ENCODE data around the gene SREBF1. TPM values are rescaled to one million over a fixed set of nuclear protein-coding genes. Genes with fewer than 3 reads are reported as not detected.

SREBF1 gene
- total RNA-seq, 1 donor: 59.2 TPM

DNA sequence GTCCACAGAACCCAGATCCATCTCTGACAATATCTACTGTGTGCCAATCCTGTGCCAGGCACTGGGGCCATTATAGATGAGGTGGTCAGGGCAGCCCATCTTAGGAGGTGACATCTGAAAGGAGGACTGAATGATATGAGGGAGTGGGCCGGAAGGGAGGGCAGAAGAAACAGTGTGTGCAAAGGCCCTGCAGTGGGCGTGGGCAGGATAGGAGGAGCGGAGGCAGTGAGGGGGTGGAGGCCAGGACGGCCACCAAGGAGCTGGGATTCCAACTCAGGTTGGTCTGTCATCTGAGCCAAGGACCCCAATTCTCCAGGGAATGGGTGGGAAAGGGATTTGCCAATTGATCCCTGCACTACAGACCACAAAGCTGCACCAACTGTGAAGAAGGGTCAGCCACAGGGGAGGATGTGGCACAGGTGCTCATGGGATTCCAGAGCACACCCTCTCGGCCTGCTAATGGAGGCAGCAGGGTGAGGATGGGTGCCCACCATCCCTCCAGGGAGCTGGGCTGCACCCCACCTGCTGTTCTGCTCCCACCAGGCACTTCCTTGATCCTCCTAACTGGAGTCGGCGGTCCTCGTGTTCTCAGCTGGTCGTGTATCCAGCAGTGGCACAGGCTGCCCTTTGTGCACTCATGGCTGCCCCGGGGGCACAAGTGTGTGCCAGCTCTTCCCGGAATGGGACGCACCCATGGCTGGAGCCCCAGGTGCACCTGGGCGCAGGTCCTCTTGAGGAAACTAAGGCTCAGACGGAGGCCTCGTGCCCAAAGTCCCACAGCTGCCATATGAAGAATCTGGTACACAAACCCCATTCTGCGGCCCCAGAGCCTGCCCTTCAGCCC, 9.6 kb downstream of the SREBF1 start:
- no peak for DNase-seq (ENCODE audit: low read depth in 2 of 3, low spot score in 2 of 3)

- DNase-seq (ENCODE audit: low read depth in 2 of 3, low spot score in 2 of 3): no peak
These were observed 10.5 kb downstream of the SREBF1 start for GRCh38 chr17:17826342-17826713.

DNA sequence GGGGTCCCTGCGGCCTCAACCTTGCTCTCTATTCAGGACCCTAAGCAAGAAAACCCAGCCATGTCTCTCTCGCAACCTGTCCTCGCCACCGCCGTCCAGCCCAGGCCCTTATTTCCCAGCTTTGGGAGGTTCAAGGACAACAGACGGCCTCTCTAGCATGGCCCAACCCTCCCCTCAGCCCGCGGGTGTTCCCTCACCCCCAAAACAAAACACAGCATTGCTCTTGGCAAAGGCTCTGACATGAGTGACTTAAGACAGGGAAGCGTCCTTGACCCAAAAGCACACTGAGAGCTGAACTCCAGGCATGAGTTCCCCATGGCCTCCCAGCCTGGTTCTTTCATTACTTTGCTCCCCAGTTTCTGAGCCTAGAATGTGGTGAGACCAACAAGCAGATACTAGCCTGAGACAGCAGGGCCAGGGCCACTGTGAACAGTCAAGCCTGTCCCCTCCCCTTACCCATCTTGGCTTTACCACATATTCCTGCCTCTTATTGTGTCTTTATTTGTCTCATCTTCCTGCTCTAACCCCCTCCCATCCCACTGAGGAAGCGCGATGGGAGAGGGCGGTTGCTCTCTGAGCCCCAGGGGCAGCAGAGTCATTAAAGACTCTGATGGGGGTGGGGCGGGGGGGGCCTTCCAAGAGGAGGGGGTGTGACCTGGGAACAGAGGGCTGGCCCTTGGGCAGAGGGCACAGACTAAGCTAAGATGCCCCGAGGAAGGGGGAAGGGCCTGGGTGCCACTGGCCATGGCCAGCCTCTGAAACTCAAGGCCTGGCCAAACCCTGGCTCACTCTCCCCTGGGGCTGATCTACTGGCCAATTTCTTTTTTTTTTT, 11.8 kb downstream of the SREBF1 start:
- DNase-seq (ENCODE audit: low read depth in 2 of 3, low spot score in 2 of 3): no peak

DNA sequence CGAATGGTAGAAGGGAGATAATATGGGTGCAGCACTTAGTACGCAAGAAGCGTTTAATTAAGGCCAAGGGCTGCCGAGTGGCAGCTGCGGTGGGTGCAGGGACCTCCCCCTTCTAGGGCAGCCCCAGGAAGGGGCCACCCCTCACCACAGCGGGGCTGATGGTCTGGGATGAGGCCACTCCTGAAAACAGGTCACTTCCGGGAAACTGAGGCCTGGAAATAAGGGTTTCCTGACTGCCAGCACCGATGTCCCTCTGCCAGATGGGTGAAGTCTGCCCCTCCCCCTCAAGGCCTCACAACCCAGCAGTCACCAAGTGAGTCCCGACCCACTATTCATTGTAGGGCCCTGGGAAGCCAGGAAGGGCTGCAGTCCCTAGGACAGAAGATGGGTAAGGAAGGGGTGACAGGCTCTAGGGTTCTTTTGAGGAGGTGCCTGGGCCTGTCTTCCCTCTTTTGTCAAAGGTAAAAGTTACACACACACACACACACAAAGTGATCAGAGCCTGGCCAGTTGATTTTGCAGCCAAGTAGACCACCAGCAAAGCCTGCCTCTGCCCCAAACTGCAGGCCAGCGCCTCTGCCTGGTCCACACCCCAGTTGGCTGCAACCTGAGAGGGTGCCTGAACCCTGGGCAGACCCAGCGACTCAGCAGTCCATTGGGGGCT, 12.5 kb downstream of the SREBF1 start:
- no peak for DNase-seq (ENCODE audit: low read depth in 2 of 3, low spot score in 2 of 3)

DNA sequence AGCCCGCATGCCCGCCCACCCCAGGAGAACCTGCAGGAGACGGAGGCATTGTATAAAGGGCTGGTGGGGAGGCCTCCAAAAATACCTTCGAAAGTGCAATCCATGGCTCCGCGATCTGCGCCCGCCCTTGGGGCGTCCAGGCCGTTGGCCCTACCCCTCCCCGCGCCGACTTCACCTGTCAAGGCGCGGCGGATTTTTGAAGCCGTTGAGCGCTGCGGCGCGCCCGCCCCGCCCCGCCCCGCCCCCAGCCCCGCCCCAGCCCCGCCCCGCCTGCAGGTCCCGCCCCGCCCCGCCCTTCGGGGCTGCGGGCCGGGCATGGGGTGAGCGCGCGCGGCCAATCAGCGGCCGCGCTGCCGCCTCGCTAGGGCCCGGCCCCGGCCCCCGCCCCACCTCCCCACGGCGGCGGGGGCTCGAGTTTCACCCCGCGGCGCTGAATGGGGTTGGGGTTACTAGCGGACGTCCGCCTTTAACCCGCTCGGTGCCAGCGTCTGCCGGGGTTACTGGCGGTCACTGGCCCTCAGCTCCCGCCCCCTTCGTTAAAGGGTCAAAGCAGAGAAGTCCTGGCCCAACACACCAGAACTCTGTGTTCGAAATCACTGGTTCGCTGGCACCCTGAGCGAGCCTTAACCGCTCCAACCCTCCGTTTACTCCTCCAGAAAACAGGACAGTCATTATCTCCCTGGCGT, 13.2 kb downstream of the SREBF1 start:
- peak; percentile 59 to 86 (median 81) for DNase-seq (ENCODE audit: low read depth in 2 of 3, low spot score in 2 of 3)

DNA sequence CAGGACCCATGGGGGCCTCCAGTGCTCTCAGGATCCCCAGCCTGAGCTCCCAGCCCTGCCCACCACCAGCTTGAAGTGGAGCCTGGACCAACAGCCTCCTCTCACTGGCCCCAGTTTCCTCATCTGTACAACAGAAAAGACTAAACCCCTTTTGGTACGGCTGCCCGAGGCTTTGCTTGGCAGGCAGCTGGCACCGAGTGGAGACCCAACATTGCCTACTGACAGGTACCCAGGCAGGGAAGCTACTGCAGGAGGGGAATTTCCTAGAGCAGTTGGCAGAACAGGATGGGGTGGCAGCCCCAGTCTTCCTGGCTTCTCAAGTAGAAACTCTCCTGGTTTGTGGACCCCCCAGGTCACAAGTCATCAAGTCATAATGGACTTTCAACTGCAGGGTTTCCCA, 14.2 kb downstream of the SREBF1 start:
- DNase-seq (ENCODE audit: low read depth in 2 of 3, low spot score in 2 of 3): no peak

- no peak for DNase-seq (ENCODE audit: low read depth in 2 of 3, low spot score in 2 of 3)
These were observed 14.6 kb downstream of the SREBF1 start for GRCh38 chr17:17822189-17822588.

- DNase-seq (ENCODE audit: low read depth in 2 of 3, low spot score in 2 of 3): no peak
These were observed 16.2 kb downstream of the SREBF1 start for GRCh38 chr17:17820463-17821158.

- no peak for DNase-seq (ENCODE audit: low read depth in 2 of 3, low spot score in 2 of 3)
These were observed 16.7 kb downstream of the SREBF1 start for GRCh38 chr17:17820046-17820445.

DNA sequence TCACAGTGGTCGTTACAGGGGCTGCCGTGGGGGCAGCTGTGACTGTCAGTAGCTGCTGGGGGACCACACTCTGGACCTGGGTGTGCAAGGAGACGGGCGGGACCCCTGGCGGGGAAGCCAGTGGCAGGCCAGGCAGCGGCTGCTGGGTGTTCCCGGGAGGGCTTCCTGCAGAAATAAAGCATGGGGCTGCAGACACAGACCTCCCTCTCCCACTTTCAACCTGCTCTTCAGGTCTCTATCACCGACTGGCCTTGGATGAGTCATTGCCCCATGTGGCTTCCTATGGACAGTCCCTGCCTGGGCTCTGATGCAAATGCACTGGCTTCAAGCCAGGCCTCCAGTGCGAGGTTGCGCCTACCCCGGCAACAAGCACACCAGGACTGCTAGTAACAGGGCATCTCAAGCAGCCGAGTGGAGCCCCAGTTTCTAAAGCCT, 17.2 kb downstream of the SREBF1 start:
- peak in 2 of 3 donors; percentile 50 to 68 for DNase-seq (ENCODE audit: low read depth in 2 of 3, low spot score in 2 of 3)

DNA sequence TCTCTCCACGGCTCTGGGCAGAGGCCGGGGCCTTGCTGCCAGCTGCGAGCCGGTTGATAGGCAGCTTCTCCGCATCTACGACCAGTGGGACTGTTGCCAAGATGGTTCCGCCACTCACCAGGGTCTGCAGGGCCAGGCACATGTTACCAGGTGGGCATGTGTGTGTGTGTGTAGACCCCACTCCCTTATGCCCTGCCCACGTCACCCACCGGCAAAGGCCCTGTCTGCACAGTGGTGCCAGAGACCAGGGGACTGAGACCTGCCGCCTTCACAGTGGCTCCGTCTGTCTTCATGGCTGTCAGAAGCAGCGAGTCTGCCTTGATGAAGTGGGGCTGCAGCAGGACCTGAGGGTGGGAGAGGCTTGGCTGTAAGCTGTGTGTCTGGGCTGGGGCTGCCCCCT, 17.7 kb downstream of the SREBF1 start:
- DNase-seq (ENCODE audit: low read depth in 2 of 3, low spot score in 2 of 3): no peak

DNA sequence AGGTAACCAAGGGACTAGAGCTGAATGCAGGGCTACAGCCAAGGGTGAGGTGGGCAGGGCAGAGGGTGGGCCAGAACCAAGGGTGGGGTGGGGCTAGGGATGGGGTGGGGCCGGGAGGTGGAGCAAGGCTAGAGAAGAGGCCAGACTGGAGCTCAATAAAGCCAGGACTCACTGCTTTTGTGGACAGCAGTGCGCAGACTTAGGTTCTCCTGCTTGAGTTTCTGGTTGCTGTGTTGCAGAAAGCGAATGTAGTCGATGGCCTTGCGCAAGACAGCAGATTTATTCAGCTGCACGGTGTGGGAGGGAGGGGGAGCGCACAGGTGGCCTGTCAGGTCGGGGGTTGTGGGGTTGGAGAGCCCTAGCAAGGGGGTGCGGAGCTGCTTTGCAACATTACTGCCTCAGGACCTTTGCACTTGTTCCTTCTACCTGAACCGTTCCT, 18.7 kb downstream of the SREBF1 start:
- no peak for DNase-seq (ENCODE audit: low read depth in 2 of 3, low spot score in 2 of 3)

DNA sequence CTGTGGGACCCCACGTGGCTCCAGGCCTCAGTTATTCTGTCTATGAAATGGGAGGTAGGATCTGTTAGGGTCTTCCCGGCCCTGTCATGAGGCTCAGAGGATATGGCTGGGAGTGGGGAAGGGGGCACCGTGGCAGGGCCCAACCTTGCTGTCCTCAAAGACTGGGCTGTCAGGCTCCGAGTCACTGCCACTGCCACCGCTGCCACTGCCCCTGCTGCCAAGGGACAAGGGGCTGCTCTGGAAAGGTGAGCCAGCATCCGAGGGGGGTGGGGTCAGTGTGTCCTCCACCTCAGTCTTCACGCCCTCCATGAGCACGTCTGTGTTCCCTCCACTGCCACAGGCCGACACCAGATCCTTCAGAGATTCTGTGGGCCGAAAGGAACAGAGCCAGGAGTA, 19.2 kb downstream of the SREBF1 start:
- DNase-seq (ENCODE audit: low read depth in 2 of 3, low spot score in 2 of 3): no peak

- no peak for DNase-seq (ENCODE audit: low read depth in 2 of 3, low spot score in 2 of 3)
These were observed 19.8 kb downstream of the SREBF1 start for GRCh38 chr17:17816831-17817551.

DNA sequence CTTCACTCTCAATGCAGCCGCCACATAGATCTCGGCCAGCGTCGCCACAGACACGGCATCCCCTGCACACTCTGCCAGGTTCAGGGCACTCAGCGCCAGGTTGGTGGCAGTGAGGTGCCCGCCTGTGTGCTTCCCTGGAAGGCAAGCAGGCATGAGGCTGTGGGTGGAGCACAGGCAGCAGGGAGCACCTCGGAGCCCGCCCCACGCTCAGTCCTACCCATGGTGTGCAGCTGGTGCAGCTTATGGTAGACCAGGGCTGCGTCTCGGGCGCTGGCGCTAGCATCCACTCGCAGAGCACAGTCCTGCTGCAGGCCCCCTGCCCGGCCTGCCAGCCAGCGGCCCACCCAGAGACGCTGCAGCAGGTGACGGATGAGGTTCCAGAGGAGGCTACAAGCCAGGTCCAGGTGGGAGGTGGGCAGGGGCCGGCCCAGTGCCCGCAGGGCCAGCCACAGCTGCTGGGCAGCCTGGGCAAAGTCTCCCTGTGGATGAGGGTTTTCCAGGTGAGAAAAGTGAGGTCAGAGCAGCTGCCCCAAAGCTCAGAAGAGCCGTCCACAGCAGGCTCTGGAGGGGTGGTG, 20.5 kb downstream of the SREBF1 start:
- no peak for DNase-seq (ENCODE audit: low read depth in 2 of 3, low spot score in 2 of 3)

GRCh38 chr17:17815436-17816200, 21.2 kb downstream of the SREBF1 start:
- no peak for DNase-seq (ENCODE audit: low read depth in 2 of 3, low spot score in 2 of 3)

GRCh38 chr17:17815062-17815406, 21.8 kb downstream of the SREBF1 start:
- no peak for DNase-seq (ENCODE audit: low read depth in 2 of 3, low spot score in 2 of 3)

Measured in hematopoietic multipotent progenitor cell (in vitro differentiated cells).